HTR-8/SVneo (cell line): ENCODE data around the gene PHACTR3.

Experiments
- DNase-seq: peaks from one replicate; pipeline ENCODE4 v3.0.0; 2011; ENCODE audit warnings: low spot score, mixed read lengths; ENCODE audit not compliant: insufficient read length
- FAIRE-seq: peaks from 2 replicates; lab custom pipeline; 2011; peaks lifted over from hg19 to GRCh38; lab: Jason Lieb, UNC

Gene PHACTR3

GRCh38 chr20:59586613-59587012 is 17.7 kb upstream of the PHACTR3 start:
- FAIRE-seq = peak; percentile 70

GRCh38 chr20:59587570-59587969 is 16.8 kb upstream of the PHACTR3 start:
- FAIRE-seq (no peak), DNase-seq (no peak)

More at GRCh38 chr20:59586613-59587012, 17.7 kb upstream of the PHACTR3 start:
- no peak for DNase-seq

DNA sequence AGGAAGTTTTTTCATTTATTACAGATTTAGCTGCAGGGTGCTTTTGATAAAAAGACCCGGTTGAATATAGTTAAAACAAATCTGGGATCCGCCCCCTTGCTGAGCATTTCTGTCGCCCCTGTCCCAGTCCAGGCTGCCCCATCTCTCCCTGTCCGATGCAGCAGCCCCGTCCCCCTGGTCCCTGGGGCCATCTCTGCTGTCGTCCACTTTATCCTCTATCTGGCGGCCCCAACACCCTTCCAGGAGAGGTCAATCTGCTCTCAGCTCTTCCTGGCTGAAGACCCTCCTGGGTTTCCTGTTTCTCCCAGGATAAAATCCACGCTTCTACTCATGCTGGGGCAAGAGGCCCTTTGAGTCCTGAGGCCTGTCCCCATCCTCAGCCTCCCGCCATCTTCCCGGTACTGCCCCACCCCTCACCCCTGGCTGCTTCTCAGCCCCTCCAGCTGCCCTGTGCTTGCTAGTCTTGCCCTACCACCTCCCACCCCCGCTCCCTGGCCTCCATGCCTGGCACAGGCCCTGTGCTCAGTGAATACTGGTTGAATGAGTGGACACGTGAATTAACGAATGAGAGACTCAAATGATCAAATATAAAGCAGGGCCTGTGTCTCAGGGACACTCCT is 16.0 kb upstream of the PHACTR3 start:
- DNase-seq (no peak), FAIRE-seq (no peak)

- no peak for FAIRE-seq
These were observed 15.2 kb upstream of the PHACTR3 start for GRCh38 chr20:59589086-59589684.

DNA sequence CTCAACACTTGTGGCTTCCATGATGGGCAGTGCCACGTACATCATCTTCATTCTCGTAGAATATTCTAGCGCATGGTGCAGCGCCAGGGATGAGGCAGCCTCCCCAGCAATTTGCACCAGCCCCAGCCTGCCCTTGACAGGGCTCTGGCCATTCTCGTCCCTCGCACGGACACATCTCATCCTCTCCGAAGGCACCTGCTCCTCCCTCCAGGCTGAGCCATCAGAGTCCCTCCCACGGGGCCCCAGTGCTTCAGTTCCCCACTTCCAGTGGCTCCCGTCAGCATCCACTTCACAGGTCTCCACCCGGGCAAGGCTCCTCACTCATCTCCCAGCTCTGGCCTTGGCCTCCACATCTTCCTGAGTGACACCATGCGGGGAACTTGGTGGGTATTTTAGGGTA is 13.3 kb upstream of the PHACTR3 start:
- FAIRE-seq (no peak), DNase-seq (no peak)

More at GRCh38 chr20:59589086-59589684, 15.2 kb upstream of the PHACTR3 start:
- DNase-seq = no peak

DNA sequence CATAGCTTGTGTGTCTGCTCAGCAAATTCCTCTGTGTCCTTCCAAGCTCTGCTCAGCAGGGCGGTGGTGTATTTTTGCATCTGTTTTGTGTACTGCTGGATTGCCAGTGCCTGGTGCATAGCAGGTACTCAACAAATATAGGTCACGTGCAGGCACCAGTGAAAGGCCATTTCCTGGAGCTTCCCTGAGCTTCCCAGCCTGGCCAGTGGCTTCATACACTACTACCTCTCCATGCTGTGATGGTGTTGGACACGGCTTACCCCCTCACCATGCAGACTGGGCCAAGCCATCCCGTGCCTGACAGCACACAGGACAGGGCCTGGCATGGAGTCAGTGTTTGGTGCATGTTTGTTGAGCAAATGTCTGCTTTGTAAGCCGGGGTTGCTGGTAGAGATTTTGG is 7.7 kb upstream of the PHACTR3 start:
- FAIRE-seq = peak; percentile 74

GRCh38 chr20:59597240-59597639 is 7.1 kb upstream of the PHACTR3 start:
- FAIRE-seq (no peak), DNase-seq (no peak)

More for the DNA sequence above, 7.7 kb upstream of the PHACTR3 start:
- DNase-seq = no peak

- peak; percentile 96 for FAIRE-seq
- peak; percentile 84 for DNase-seq
These were observed 5.6 kb upstream of the PHACTR3 start for GRCh38 chr20:59598625-59599310.

DNA sequence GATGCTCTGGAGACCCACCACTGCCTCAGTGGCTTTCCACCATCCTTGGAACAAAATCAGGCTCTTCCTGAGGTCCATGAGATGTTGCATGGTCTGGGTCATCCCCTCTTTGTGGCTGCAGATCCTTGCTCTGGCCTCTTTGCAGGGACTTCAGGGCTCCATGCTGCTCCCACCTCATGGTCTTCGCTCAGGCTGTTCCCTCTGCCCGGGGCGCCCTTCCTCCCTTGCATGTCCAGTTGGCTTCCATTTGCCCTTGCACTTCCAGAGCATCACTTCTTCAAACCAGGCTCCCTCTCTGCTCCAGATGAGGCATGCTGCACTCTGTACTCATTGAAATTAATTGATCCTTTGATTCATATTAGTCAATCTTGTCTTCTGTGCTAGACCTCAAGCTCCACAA is 4.4 kb upstream of the PHACTR3 start:
- FAIRE-seq (no peak), DNase-seq (no peak)

- no peak for FAIRE-seq
- DNase-seq = no peak
These were observed 3.9 kb upstream of the PHACTR3 start for GRCh38 chr20:59600472-59600871.

- no peak for DNase-seq
- no peak for FAIRE-seq
These were observed 1.7 kb upstream of the PHACTR3 start for GRCh38 chr20:59602546-59603080.

DNA sequence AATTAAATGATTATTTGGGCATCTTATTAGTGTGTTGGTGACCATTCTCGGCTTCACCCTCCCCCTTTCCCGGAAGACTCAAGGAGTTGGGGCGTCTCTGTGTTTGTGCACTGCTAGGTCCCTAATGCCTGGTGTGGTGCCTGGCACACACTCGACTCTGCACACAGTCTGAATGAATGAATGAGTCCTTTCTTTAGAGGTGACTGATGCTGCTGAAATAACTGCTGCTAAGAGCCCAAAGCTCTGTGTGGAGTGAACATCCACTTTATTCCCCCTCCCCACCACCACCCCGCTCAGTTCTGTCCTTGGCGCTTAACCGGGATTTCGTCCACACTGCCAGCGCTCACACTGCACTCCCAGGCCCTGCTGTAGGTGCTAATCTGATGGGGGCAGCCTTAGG is 1.2 kb upstream of the PHACTR3 start:
- FAIRE-seq (peak; percentile 54), DNase-seq (no peak)

- no peak for FAIRE-seq
- no peak for DNase-seq
These were observed 631 bp downstream of the PHACTR3 start for GRCh38 chr20:59604741-59605600.

DNA sequence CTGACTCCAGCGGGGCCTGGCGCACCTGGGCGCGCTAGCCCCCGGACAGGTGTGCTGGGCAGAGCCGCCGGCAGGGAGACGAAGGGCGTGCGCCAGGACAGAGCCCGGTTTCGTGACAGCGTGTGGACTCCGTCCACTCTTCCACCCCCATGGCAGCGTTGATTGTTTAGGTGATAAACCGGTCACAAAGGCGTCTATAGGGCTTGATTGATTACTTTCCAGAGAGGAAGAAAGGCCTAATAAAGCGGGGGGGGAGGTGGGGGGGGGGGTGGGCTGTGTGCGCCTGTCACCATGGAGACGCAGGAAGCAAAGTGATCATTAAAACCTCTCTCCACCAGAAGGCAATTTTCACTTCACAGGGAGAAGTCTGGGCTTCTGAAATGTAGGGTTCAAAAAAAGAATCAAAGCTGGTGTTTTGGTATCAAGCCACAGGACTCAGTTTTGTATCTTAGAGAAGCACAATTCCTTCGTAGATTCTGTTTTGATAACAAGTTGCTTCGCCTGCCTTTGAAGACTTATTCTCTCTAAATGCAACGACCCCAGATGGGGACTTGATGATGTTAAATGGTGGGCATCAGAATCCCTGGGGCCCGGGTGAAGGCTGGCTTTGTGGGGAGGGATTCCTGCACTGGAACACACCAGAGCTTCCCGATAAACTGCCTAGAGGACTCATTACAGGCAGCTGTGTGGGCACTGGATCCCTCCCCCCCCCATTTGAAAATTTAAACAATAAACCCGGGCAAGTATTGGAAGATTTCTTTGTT is 1.4 kb downstream of the PHACTR3 start:
- DNase-seq = no peak
- no peak for FAIRE-seq

- DNase-seq = no peak
- no peak for FAIRE-seq
These were observed 2.2 kb downstream of the PHACTR3 start for GRCh38 chr20:59606566-59606965.

- DNase-seq (no peak), FAIRE-seq (no peak)
These were observed 4.1 kb downstream of the PHACTR3 start for GRCh38 chr20:59608396-59608795.

DNA sequence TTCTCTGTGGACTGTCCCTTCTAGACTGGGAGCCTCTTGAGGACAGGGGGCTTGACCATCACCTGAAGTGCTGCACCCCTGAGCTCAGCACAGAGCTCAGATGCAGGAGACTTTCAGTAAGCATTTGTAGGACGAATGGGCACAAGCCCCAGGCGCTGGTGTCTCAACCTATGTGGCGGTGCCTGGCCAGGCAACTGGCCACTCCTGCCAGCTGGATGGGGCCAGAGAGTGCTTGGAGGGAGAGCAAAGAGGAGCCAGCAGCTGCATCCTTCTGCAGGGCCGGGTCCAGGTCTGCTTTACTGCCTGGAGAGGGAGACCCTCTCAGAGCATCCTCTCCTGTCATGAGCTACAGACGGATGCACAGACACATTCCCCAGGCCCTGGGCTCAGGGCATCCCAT is 4.5 kb downstream of the PHACTR3 start:
- FAIRE-seq = no peak
- DNase-seq = no peak

- DNase-seq (no peak), FAIRE-seq (no peak)
These were observed 6.9 kb downstream of the PHACTR3 start for GRCh38 chr20:59611286-59611685.

GRCh38 chr20:59613861-59614260 is 9.5 kb downstream of the PHACTR3 start:
- DNase-seq = no peak

GRCh38 chr20:59614714-59615113 is 10.4 kb downstream of the PHACTR3 start:
- DNase-seq = no peak
- FAIRE-seq = no peak

More at GRCh38 chr20:59613861-59614260, 9.5 kb downstream of the PHACTR3 start:
- no peak for FAIRE-seq
